A549 (cell line): ENCODE results near the gene TREM2. TPM values are rescaled to one million over a fixed set of nuclear protein-coding genes. Genes with fewer than 3 reads are reported as not detected.

Experiments used
- ATAC-seq, 2 experiments: fragments of 200-7000 bp in 1 of 2; fragments of >200 bp in 1 of 2; cut with Nextera tagmentation in 1 of 2; cut with Tn5 transposase in 1 of 2; 3 replicates each; pipeline versions ENCODE4 v1.8.0 to v1.9.1; 2018 to 2020; ENCODE audit warnings: mild to moderate bottlenecking in 1 of 2, moderate library complexity in 1 of 2
- CTCF ChIA-PET: fragments of 300-600 bp; sonication (Branson Sonifier 250); formaldehyde crosslinking; extraction: SDS; loops from one replicate; lab custom pipeline; 2021; ENCODE audit warnings: antibody characterized with exemption, inconsistent platforms; lab: Yijun Ruan, JAX
- POLR2A ChIA-PET: fragments of 350-600 bp; formaldehyde crosslinking; extraction: SDS; loops from one replicate; lab custom pipeline; 2021; ENCODE audit warnings: antibody characterized with exemption, inconsistent platforms; lab: Yijun Ruan, JAX
- DNase-seq, 2 experiments: peaks; one replicate each; pipeline versions ENCODE4 v3.0.0 to v3.0.0-alpha.2; 2011 to 2016; ENCODE audit warnings: low read depth in 1 of 2, low spot score in 1 of 2
- FAIRE-seq: peaks from 2 replicates; lab custom pipeline; 2011; peaks lifted over from hg19 to GRCh38; lab: Jason Lieb, UNC
- H3K27ac ChIP-seq, 2 experiments: fragments of >200 bp; sonication (Bioruptor Twin); formaldehyde crosslinking; 3 replicates each; pipeline ENCODE4 v1.5.1; 2016 to 2017
- H3K4me1 ChIP-seq: fragments of >200 bp; sonication (Bioruptor Twin); formaldehyde crosslinking; 3 replicates; pipeline ENCODE4 v1.6.1; 2016
- H3K4me2 ChIP-seq: fragments of >200 bp; sonication (Bioruptor Twin); formaldehyde crosslinking; 3 replicates; pipeline ENCODE4 v1.6.1; 2016
- H3K4me3 ChIP-seq: fragments of >200 bp; sonication (Bioruptor Twin); formaldehyde crosslinking; 3 replicates; pipeline ENCODE4 v1.5.1; 2016
- H3K9me3 ChIP-seq: fragments of >200 bp; sonication (Bioruptor Twin); formaldehyde crosslinking; 3 replicates; pipeline ENCODE4 v1.6.1; 2016
- BCL3 ChIP-seq: fragments of >200 bp; sonication (Bioruptor Twin); formaldehyde crosslinking; IDR thresholded peaks from 3 replicates; pipeline ENCODE4 v1.6.1; 2016
- CBX8 ChIP-seq: fragments of 200-600 bp; sonication (generic); IDR thresholded peaks from 2 replicates; pipeline ENCODE4 v1.6.1; 2016
- CHD4 ChIP-seq: fragments of 200-600 bp; sonication (generic); IDR thresholded peaks from 2 replicates; pipeline ENCODE4 v1.6.1; 2016; ENCODE audit warnings: antibody characterized with exemption, mild to moderate bottlenecking, borderline replicate concordance
- ELK1 ChIP-seq: fragments of 150-350 bp; IDR thresholded peaks from 2 replicates; pipeline ENCODE4 v1.6.1; 2014; ENCODE audit warnings: low read depth, mild to moderate bottlenecking, low read length
- FOSL2 ChIP-seq, 2 experiments: fragments of 450-650 bp in 1 of 2; fragments of >200 bp in 1 of 2; sonication (Bioruptor Twin) in 1 of 2; formaldehyde crosslinking; IDR thresholded peaks; 2 replicates each; pipeline versions ENCODE4 v1.5.0 to v1.6.1; 2016 to 2020; ENCODE audit warnings: mild to moderate bottlenecking in 1 of 2, moderate library complexity in 1 of 2
- FOXS1 ChIP-seq: fragments of 250-450 bp; sonication (Bioruptor Pico); IDR thresholded peaks from 2 replicates; pipeline ENCODE4 v1.5.0; 2020; ENCODE audit warnings: mild to moderate bottlenecking, moderate library complexity
- HDAC2 ChIP-seq: fragments of 200-600 bp; sonication (generic); IDR thresholded peaks from 2 replicates; pipeline ENCODE4 v1.6.1; 2016
- HMGXB4 ChIP-seq: fragments of 250-450 bp; sonication (Bioruptor Pico); IDR thresholded peaks from 2 replicates; pipeline ENCODE4 v1.5.0; 2021; ENCODE audit warnings: mild to moderate bottlenecking, moderate library complexity, borderline replicate concordance
- HOXB13 ChIP-seq: fragments of 250-450 bp; sonication (Bioruptor Pico); IDR thresholded peaks from 2 replicates; pipeline ENCODE4 v1.5.0; 2020; ENCODE audit warnings: low read depth, mild to moderate bottlenecking, moderate library complexity
- MYC ChIP-seq: IDR thresholded peaks from 2 replicates; pipeline ENCODE4 v1.6.1; 2012; ENCODE audit warnings: mild to moderate bottlenecking, inconsistent platforms, low read length, improper control_type of control experiment, borderline replicate concordance
- REST ChIP-seq: fragments of 200-600 bp; sonication (generic); IDR thresholded peaks from 2 replicates; pipeline ENCODE4 v1.6.1; 2016; ENCODE audit warnings: antibody characterized with exemption, mild to moderate bottlenecking, moderate library complexity
- RFX5 ChIP-seq: fragments of 450-650 bp; IDR thresholded peaks from 2 replicates; pipeline ENCODE4 v1.7.1; 2014; ENCODE audit warnings: antibody characterized with exemption, mild to moderate bottlenecking, moderate library complexity
- SMC3 ChIP-seq: fragments of >200 bp; sonication (Bioruptor Twin); formaldehyde crosslinking; IDR thresholded peaks from 3 replicates; pipeline ENCODE4 v1.6.1; 2018; ENCODE audit warnings: inconsistent platforms
- SREBF2 ChIP-seq: fragments of 450-650 bp; IDR thresholded peaks from 2 replicates; pipeline ENCODE4 v1.6.1; 2014; ENCODE audit warnings: mild to moderate bottlenecking, moderate library complexity
- ZNF302 ChIP-seq: fragments of 250-450 bp; sonication (Bioruptor Pico); IDR thresholded peaks from 2 replicates; pipeline ENCODE4 v1.9.0; 2021; ENCODE audit warnings: inconsistent platforms, mild to moderate bottlenecking, moderate library complexity
- WGBS: methylation state at CpG from one replicate; pipeline ENCODE4 v1.1.6; 2017; ENCODE audit errors: missing lambda C conversion rate; 5-methylcytosine and 5-hydroxymethylcytosine counted together
- polyA plus RNA-seq, 4 experiments: library from polyadenylated mRNA; depleted of rRNA in 3 of 4; stranded (reverse); fragments of >200 nt; fragmentation: RNase III in 1 of 4; extraction: RNeasy Plus Mini Kit Qiagen cat#74134 plus additional on column Dnase treatment in 1 of 4; gene quantifications; 2 replicates in 3 of 4; 3 replicates in 1 of 4; pipeline ENCODE4 v1.2.3, GENCODE V29; 2011 to 2017

The TREM2 gene
- polyA plus RNA-seq, 2 of the 4 experiments (the other 2 are of a cell fraction), result not detected

GRCh38 chr6:41167173-41167963, 4.5 kb upstream of the TREM2 start:
- TF ChIP-seq REST (peak; percentile 84), FOSL2 (IDR thresholded peaks at IDR 0.05) (no peak), FOSL2 (CRISPR knock-in tag; IDR thresholded peaks at IDR 0.05) (no peak)
- POLR2A ChIA-PET, result no interaction called here
- DNase-seq, result no peak
- whole genome bisulfite sequencing, result 27% methylated on average over 5 of the region's 5 CpGs
- CTCF ChIA-PET, result interaction anchor here (1.1 kb wide), 1 partner anchor 15 kb away, joined by 3 read pairs; no protein-coding TSS in a partner anchor
- Histone ChIP-seq H3K4me2 (no peak overlapping the region), H3K27ac (no peak overlapping the region), H3K9me3 (no peaks in the 10 kb centered on the region), H3K4me3 (no peak overlapping the region), H3K4me1 (no peaks in the 10 kb centered on the region)
- ATAC-seq, result no peak
- no peak for FAIRE-seq

- POLR2A ChIA-PET, result no interaction called here
These were observed 1.7 kb upstream of the TREM2 start for GRCh38 chr6:41164551-41165120.

GRCh38 chr6:41163419-41163717, 452 bp upstream of the TREM2 start:
- FAIRE-seq (no peak), ATAC-seq (no peak), DNase-seq (no peak)
- POLR2A ChIA-PET, result no interaction called here
- TF ChIP-seq HOXB13 (CRISPR knock-in tag) (no peak), SREBF2 (no peak), RFX5 (no peak), SMC3 (no peak), HDAC2 (no peak), BCL3 (no peak)
- WGBS, result 89% methylated on average over 1 of the region's 1 CpG
- no peaks in the 10 kb centered on the region for H3K4me1 ChIP-seq
- H3K4me2 ChIP-seq, result no peak overlapping the region
- H3K27ac ChIP-seq, result no peak overlapping the region
- H3K4me3 ChIP-seq, result no peak overlapping the region
- no peaks in the 10 kb centered on the region for H3K9me3 ChIP-seq
- CTCF ChIA-PET, result no interaction called here

More at GRCh38 chr6:41164551-41165120, 1.7 kb upstream of the TREM2 start:
- TF ChIP-seq CHD4, result no peak
- TF ChIP-seq HMGXB4 (CRISPR knock-in tag), result no peak
- no peak for TF ChIP-seq CBX8
- no peak for TF ChIP-seq ELK1
- TF ChIP-seq HOXB13 (CRISPR knock-in tag), result no peak
- TF ChIP-seq ZNF302 (CRISPR knock-in tag), result no peak
- TF ChIP-seq MYC, result no peak
- TF ChIP-seq FOXS1 (CRISPR knock-in tag), result no peak
- TF ChIP-seq, all 56 proteins: peak for 0
- no peak overlapping the region for H3K27ac ChIP-seq
- ATAC-seq (no peak), DNase-seq (no peak), FAIRE-seq (no peak)
- WGBS, result 74% methylated on average over 4 of the region's 4 CpGs
- H3K4me2 ChIP-seq, result no peak overlapping the region
- H3K4me3 ChIP-seq, result no peak overlapping the region
- CTCF ChIA-PET, result interaction anchor here (1.0 kb wide), 1 partner anchor 16 kb away, joined by 3 read pairs; no protein-coding TSS in a partner anchor
- H3K9me3 ChIP-seq, result no peaks in the 10 kb centered on the region
- H3K4me1 ChIP-seq, result no peaks in the 10 kb centered on the region
